GM18873 (cell line): Measurements from ENCODE around the gene CALN1.
"Not testable (repeated sequence)": the region's sequence is repeated elsewhere in the genome, so short reads cannot be mapped to it uniquely, and the experiment has no call there.

Experiments used
- ATAC-seq: cut with Tn5 transposase; IDR thresholded peaks from one replicate; pipeline ENCODE4 v1.9.1; 2021; ENCODE audit warnings: mild to moderate bottlenecking, moderate library complexity, moderate number of reproducible peaks; ENCODE audit not compliant: unreplicated experiment, low FRiP score

The CALN1 gene

GRCh38 chr7:72211175-72211574 is 201.0 kb downstream of the CALN1 start:
- no peak for ATAC-seq

- ATAC-seq: not testable (repeated sequence)
These were observed 203.1 kb downstream of the CALN1 start for GRCh38 chr7:72209006-72209405.

GRCh38 chr7:72196176-72196575 is 216.0 kb downstream of the CALN1 start:
- ATAC-seq: no peak

GRCh38 chr7:72190919-72191318 is 221.2 kb downstream of the CALN1 start:
- no peak for ATAC-seq

GRCh38 chr7:72190146-72190545 is 222.0 kb downstream of the CALN1 start:
- ATAC-seq: no peak

GRCh38 chr7:72187179-72187578 is 225.0 kb downstream of the CALN1 start:
- no peak for ATAC-seq

- no peak for ATAC-seq
These were observed 228.3 kb downstream of the CALN1 start for GRCh38 chr7:72183835-72184234.

GRCh38 chr7:72182036-72182435 is 230.1 kb downstream of the CALN1 start:
- ATAC-seq: no peak

- ATAC-seq: no peak
These were observed 235.3 kb downstream of the CALN1 start for GRCh38 chr7:72176875-72177274.

GRCh38 chr7:72170475-72170874 is 241.7 kb downstream of the CALN1 start:
- ATAC-seq: no peak

- ATAC-seq: no peak
These were observed 248.9 kb downstream of the CALN1 start for GRCh38 chr7:72163271-72163670.

GRCh38 chr7:72161534-72161933 is 250.6 kb downstream of the CALN1 start:
- no peak for ATAC-seq

GRCh38 chr7:72159911-72160310 is 252.2 kb downstream of the CALN1 start:
- no peak for ATAC-seq

- ATAC-seq: no peak
These were observed 255.5 kb downstream of the CALN1 start for GRCh38 chr7:72156671-72157070.

GRCh38 chr7:72153132-72153512 is 259.0 kb downstream of the CALN1 start:
- ATAC-seq: no peak

- ATAC-seq: no peak
These were observed 259.7 kb downstream of the CALN1 start for GRCh38 chr7:72152161-72153131.

GRCh38 chr7:72140566-72140965 is 271.6 kb downstream of the CALN1 start:
- no peak for ATAC-seq

GRCh38 chr7:72127136-72127535 is 285.0 kb downstream of the CALN1 start:
- ATAC-seq: no peak

- ATAC-seq: no peak
These were observed 288.2 kb downstream of the CALN1 start for GRCh38 chr7:72123913-72124312.

- ATAC-seq: no peak
These were observed 293.8 kb downstream of the CALN1 start for GRCh38 chr7:72118366-72118765.

- no peak for ATAC-seq
These were observed 298.0 kb downstream of the CALN1 start for GRCh38 chr7:72114129-72114528.

GRCh38 chr7:72112992-72113391 is 299.1 kb downstream of the CALN1 start:
- no peak for ATAC-seq
